ENCODE measurements around the gene DHRS7C. TPM values are rescaled to one million over a fixed set of nuclear protein-coding genes. Genes with fewer than 3 reads are reported as not detected.

DHRS7C gene
- total and polyA plus RNA-seq, 4 donors, result 0.26 to 0.28 TPM; not detected in 2

DNA sequence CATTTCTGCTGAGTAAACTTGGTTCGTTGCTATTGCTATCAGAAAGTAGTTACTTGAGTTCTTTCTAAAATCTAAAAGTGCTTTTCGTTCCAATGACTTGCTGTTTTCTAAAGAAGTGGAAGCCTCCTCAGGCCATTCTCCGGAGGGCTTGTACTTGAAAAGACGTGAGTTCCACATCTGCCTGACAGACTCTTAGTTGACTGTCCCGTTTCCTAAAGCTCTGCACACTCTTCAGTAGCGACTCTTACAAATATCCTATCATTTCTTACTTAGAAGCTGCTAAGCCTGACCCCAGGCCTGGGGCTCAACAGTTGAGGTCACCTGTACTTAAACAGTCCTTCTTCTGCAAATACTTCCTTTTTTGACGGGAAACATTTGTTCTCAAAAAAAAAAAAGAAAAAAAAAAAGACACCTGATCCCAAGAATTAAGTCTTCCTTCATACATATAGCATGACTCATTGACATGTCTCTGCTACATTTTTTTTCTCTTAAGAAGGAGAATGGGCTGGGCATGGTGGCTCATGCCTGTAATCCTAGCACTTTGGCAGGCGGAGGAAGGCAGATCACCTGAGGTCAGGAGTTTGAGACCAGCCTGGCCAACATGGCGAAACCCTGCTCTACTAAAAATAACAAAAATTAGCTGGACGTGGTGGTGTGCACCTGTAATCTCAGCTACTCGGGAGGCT is 61.5 kb downstream of the DHRS7C start:
- Histone ChIP-seq H3K9me3 (ENCODE audit: control insufficient read depth in 4 of 4, low read length in 3 of 4) (no peaks in the 10 kb centered on the region), H3K9ac (ENCODE audit: low read depth in 1 of 2, low read length in 2 of 2) (no peak overlapping the region), H3K36me3 (ENCODE audit: control insufficient read depth in 4 of 4, insufficient read depth in 3 of 4, low read depth in 1 of 4, low read length in 3 of 4) (no peaks in the 10 kb centered on the region), H3K27ac (ENCODE audit: low read depth in 1 of 2, low read length in 2 of 2) (no peak overlapping the region), H3K27me3 (ENCODE audit: control insufficient read depth in 4 of 4, insufficient read depth in 4 of 4, low read length in 3 of 4) (no peaks in the 10 kb centered on the region), H3K4me1 (ENCODE audit: control insufficient read depth in 4 of 4, insufficient read depth in 4 of 4, low read length in 3 of 4) (no peaks in the 10 kb centered on the region), H3K4me3 (ENCODE audit: low read depth in 1 of 3, low read length in 3 of 3) (no peak overlapping the region)
- no peak for DNase-seq (ENCODE audit: low spot score)
- 84% methylated on average over 11 of the region's 11 CpGs for WGBS
- TF ChIP-seq EGR1 (IDR thresholded peaks at IDR 0.05; ENCODE audit: low read depth in 2 of 2) (no peak), YY1 (IDR thresholded peaks at IDR 0.05) (no peak), HNF4G (IDR thresholded peaks at IDR 0.05) (no peak), CTCF (IDR thresholded peaks at IDR 0.05; ENCODE audit: low read depth, low read length, missing input control) (no peak), FOXA1 (IDR thresholded peaks at IDR 0.05) (no peak), FOXA2 (IDR thresholded peaks at IDR 0.05) (no peak), ATF3 (IDR thresholded peaks at IDR 0.05) (no peak), REST (IDR thresholded peaks at IDR 0.05) (no peak), MAX (IDR thresholded peaks at IDR 0.05) (no peak), JUND (IDR thresholded peaks at IDR 0.05) (no peak), RAD21 (IDR thresholded peaks at IDR 0.05) (no peak), NR2F2 (IDR thresholded peaks at IDR 0.05) (no peak), RXRA (IDR thresholded peaks at IDR 0.05) (no peak), GABPA (IDR thresholded peaks at IDR 0.05 in 1 of 2, conservative IDR thresholded peaks at IDR 0.05 in 1 of 2) (no peak), HNF4A (conservative IDR thresholded peaks at IDR 0.05) (no peak), SP1 (IDR thresholded peaks at IDR 0.05) (no peak), TAF1 (conservative IDR thresholded peaks at IDR 0.05) (no peak)
- TF ChIP-seq, protein P1, sequence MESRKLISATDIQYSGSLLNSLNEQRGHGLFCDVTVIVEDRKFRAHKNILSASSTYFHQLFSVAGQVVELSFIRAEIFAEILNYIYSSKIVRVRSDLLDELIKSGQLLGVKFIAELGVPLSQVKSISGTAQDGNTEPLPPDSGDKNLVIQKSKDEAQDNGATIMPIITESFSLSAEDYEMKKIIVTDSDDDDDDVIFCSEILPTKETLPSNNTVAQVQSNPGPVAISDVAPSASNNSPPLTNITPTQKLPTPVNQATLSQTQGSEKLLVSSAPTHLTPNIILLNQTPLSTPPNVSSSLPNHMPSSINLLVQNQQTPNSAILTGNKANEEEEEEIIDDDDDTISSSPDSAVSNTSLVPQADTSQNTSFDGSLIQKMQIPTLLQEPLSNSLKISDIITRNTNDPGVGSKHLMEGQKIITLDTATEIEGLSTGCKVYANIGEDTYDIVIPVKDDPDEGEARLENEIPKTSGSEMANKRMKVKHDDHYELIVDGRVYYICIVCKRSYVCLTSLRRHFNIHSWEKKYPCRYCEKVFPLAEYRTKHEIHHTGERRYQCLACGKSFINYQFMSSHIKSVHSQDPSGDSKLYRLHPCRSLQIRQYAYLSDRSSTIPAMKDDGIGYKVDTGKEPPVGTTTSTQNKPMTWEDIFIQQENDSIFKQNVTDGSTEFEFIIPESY (IDR thresholded peaks at IDR 0.05), result no peak
